Pancreas (tissue), 10 donors: ENCODE results near the gene MSX1. TPM values are rescaled to one million over a fixed set of nuclear protein-coding genes. Genes with fewer than 3 reads are reported as not detected.

Experiments
- ATAC-seq, 4 donors: fragments of 200-7000 bp; cut with Tn5 transposase; one replicate each; pipeline versions ENCODE4 v1.8.0 to v1.9.1; 2020; ENCODE audit warnings: mild to moderate bottlenecking in 4 of 4, moderate library complexity in 4 of 4
- DNase-seq, 6 donors: peaks; one replicate each; pipeline ENCODE4 v3.0.0-alpha.2; 2020
- FAIRE-seq: peaks from 2 replicates; lab custom pipeline; 2012; peaks lifted over from hg19 to GRCh38; lab: Jason Lieb, UNC
- H3K27ac ChIP-seq, 4 donors: fragments of 200-600 bp; sonication (generic); 1 replicate in 3 of 4; 2 replicates in 1 of 4; pipeline versions ENCODE4 v1.5.0 to v1.8.0; 2020
- H3K27me3 ChIP-seq, 4 donors: fragments of 200-600 bp; one replicate each; pipeline ENCODE4 v1.8.0; 2021
- H3K36me3 ChIP-seq, 3 donors: fragments of 200-600 bp; sonication (generic) in 1 of 3; one replicate each; pipeline versions ENCODE4 v1.5.0 to v1.8.0; 2020 to 2021
- H3K4me1 ChIP-seq, 3 donors: fragments of 200-600 bp; one replicate each; pipeline ENCODE4 v1.8.0; 2021
- H3K4me3 ChIP-seq, 4 donors: fragments of 200-600 bp; sonication (generic) in 2 of 4; one replicate each; pipeline versions ENCODE4 v1.5.0 to v1.8.0; 2020 to 2021
- H3K9me3 ChIP-seq, 4 donors: fragments of 200-600 bp; one replicate each; pipeline ENCODE4 v1.8.0; 2021
- WGBS, 2 donors: extraction: QIAGEN DNeasy Blood & Tissue Kit; methylation state at CpG; one replicate each; pipeline ENCODE4 v1.1.7; 2013; 5-methylcytosine and 5-hydroxymethylcytosine counted together
- intact Hi-C, 3 donors: fragments of 100-400 bp; cut with DNase I; formaldehyde crosslinking; loops; one replicate each; pipeline versions ENCODE4 v1.11.1 to v1.14.2; 2022
- polyA plus RNA-seq, 2 donors: library from polyadenylated mRNA; stranded (reverse); fragments of 200-250 nt; gene quantifications; one replicate each; pipeline ENCODE4 v1.2.3, GENCODE V29; 2013
- total RNA-seq, 6 donors: library from RNA; stranded (reverse); fragmentation: NEBNext Ultra II Directional in 4 of 6; extraction: Animal tissue kit (Norgen Biotek cat#: 25700) in 4 of 6; gene quantifications; one replicate each; pipeline versions ENCODE4 v1.2.1 to v1.2.4, GENCODE V29; 2021 to 2023
- TF ChIP-seq, protein P1 (sequence below), 4 donors: fragments of 200-600 bp; sonication (generic) in 3 of 4; IDR thresholded peaks; one replicate each; pipeline versions ENCODE4 v1.5.0 to v1.8.0; 2021; ENCODE audit warnings: antibody characterized with exemption in 4 of 4
- donor health status: healthy with polysubstance abuse.
- donor health status: DM: no; HTN: no; CAD: no; lungs with moderate emphysema.
- donor health status: DM: no; HTN: no; CAD: no.
- donor health status: control.
- donor health status: control.
- donor health status: Bipolar disorder and iron deficiency.
- donor health status: DM: yes; HTN: yes; CAD: no.
- donor health status: DM: no; HTN: no; CAD: no.
- donor health status: DM: no; HTN: no; CAD: no.
- donor health status: DM: yes; HTN: yes; CAD: no.

MSX1 gene
- total and polyA plus RNA-seq, 8 donors, result 0.51 to 2.7 (median 1.3) TPM

DNA sequence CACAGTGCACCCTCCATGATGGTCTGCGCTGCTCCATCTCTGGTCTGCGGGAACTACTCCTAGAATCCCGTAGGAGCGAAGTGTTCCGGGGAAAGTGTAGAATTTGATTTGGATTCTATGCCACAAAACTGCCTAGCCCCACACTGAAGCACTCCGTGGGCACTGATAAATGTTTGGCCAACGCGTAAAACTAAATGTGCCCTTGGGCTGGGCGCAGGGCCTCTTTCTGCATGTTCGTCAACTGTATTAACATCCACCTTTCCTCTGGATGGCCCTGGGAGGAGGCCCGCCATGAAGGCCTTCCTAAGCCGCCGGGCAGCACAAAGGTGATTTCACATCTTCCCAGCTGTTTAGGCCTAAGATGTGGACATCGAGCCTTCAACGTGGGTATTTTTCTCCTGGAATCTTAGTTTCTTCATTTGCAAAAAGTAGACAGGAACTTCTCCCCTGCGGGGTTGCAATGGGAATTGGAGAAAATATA, 2.6 kb downstream of the MSX1 start:
- Histone ChIP-seq H3K36me3 (no peaks in the 10 kb centered on the region), H3K27me3 (peaks cover 0 to 60% (median 15%) of the 10 kb centered on the region in 4 donors), H3K9me3 (no peaks in the 10 kb centered on the region), H3K4me3 (no peak overlapping the region), H3K4me1 (peaks cover 0 to 6% (median 0%) of the 10 kb centered on the region in 3 donors), H3K27ac (no peak overlapping the region)
- intact Hi-C loops, result no loop called here
- ATAC-seq, result no peak
- TF ChIP-seq, protein P1, sequence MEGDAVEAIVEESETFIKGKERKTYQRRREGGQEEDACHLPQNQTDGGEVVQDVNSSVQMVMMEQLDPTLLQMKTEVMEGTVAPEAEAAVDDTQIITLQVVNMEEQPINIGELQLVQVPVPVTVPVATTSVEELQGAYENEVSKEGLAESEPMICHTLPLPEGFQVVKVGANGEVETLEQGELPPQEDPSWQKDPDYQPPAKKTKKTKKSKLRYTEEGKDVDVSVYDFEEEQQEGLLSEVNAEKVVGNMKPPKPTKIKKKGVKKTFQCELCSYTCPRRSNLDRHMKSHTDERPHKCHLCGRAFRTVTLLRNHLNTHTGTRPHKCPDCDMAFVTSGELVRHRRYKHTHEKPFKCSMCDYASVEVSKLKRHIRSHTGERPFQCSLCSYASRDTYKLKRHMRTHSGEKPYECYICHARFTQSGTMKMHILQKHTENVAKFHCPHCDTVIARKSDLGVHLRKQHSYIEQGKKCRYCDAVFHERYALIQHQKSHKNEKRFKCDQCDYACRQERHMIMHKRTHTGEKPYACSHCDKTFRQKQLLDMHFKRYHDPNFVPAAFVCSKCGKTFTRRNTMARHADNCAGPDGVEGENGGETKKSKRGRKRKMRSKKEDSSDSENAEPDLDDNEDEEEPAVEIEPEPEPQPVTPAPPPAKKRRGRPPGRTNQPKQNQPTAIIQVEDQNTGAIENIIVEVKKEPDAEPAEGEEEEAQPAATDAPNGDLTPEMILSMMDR (IDR thresholded peaks at IDR 0.05), result no peak
- 35% methylated on average over 16 of the region's 16 CpGs for WGBS, 2 donors
- no peak for FAIRE-seq
- DNase-seq, result no peak

DNA sequence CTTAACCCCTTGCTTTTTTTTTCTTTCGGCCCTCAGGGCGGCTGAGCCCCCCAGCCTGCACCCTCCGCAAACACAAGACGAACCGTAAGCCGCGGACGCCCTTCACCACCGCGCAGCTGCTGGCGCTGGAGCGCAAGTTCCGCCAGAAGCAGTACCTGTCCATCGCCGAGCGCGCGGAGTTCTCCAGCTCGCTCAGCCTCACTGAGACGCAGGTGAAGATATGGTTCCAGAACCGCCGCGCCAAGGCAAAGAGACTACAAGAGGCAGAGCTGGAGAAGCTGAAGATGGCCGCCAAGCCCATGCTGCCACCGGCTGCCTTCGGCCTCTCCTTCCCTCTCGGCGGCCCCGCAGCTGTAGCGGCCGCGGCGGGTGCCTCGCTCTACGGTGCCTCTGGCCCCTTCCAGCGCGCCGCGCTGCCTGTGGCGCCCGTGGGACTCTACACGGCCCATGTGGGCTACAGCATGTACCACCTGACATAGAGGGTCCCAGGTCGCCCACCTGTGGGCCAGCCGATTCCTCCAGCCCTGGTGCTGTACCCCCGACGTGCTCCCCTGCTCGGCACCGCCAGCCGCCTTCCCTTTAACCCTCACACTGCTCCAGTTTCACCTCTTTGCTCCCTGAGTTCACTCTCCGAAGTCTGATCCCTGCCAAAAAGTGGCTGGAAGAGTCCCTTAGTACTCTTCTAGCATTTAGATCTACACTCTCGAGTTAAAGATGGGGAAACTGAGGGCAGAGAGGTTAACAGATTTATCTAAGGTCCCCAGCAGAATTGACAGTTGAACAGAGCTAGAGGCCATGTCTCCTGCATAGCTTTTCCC, 3.4 kb downstream of the MSX1 start:
- ATAC-seq (no peak), FAIRE-seq (no peak), DNase-seq (no peak)
- Histone ChIP-seq H3K27me3 (peaks cover 0 to 57% (median 14%) of the 10 kb centered on the region in 4 donors), H3K4me3 (no peak overlapping the region), H3K9me3 (no peaks in the 10 kb centered on the region), H3K4me1 (peaks cover 0 to 6% (median 0%) of the 10 kb centered on the region in 3 donors), H3K36me3 (no peaks in the 10 kb centered on the region), H3K27ac (no peak overlapping the region)
- intact Hi-C loops, result no loop called here
- 30 to 37% methylated on average over 43 to 51 of the region's 51 CpGs for WGBS, 2 donors
- TF ChIP-seq, protein P1 (IDR thresholded peaks at IDR 0.05), result no peak

DNA sequence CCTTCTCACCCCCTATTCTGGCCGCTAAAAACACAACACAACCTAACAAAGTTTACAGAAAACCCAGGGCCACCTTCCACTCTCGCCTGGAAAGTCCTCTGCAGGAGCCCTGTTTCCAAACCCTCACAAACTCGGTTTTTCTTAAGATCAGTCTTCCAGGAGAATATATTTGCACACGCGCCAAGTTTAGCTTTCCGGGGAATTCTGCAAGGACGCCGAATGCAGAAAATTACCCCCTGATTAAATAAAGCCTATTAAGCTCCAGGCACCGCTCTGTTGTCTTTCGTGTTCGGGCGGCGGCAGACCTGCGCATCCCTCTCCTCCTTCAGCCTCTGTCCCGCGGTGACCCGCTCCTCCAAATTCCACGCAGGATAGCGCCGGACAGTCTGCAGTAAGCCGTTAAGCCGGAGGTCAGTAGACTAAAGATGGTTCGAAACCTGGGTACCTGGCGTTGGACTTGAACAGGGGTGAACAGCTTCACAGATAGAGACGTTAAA, 5.0 kb downstream of the MSX1 start:
- Histone ChIP-seq H3K4me3 (no peak overlapping the region), H3K36me3 (no peaks in the 10 kb centered on the region), H3K4me1 (peaks cover 0 to 6% (median 0%) of the 10 kb centered on the region in 3 donors), H3K9me3 (no peaks in the 10 kb centered on the region), H3K27ac (no peak overlapping the region), H3K27me3 (peaks cover 0 to 61% (median 15%) of the 10 kb centered on the region in 4 donors)
- DNase-seq (no peak), ATAC-seq (no peak), FAIRE-seq (no peak)
- intact Hi-C loops, result no loop called here
- WGBS, 2 donors, result 11% methylated on average over 25 of the region's 25 CpGs
- TF ChIP-seq, protein P1 (IDR thresholded peaks at IDR 0.05), result no peak

DNA sequence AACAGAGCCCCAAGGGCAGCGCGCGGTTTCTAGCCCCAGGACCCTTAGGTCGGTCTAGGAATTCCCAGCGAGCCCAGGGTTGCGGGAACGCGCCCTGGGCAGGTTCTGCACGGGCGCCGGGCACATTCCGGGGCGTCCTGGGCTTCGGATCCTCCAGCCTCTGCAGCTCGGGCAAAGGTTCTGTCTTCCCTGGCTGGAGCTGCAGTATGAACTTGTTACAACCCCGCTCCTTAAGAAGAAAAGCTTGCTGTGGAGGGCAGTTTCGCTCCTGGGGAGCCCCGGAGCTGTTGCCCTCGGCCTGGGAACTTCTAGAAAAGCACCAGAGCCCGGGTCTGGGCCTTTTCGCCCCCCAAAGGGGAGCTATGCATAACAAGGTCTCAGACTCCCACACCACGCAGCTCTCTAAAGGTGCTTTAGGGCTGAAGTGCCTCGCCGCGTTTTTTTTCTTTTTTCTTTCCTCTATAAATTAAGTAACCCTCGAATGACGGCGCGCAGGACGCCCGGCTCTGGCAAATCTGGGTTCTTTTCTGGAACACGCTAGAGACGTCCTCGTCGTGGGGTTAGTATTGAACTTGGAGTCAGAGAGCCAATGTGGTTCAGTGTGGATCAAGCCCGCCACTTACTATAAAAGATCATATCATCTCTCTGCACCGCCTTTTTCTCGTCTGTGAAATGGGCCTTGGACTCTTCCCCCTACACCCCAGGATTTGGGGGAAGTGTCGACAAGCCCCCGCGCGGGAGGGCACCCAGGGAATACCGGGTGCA, 5.7 kb downstream of the MSX1 start:
- ATAC-seq (no peak), DNase-seq (no peak), FAIRE-seq (no peak)
- intact Hi-C loops, result no loop called here
- WGBS, 2 donors, result 9 to 16% methylated on average over 43 of the region's 43 CpGs
- Histone ChIP-seq H3K27ac (no peak overlapping the region), H3K27me3 (peaks cover 0 to 65% (median 15%) of the 10 kb centered on the region in 4 donors), H3K4me1 (peaks cover 0 to 6% (median 0%) of the 10 kb centered on the region in 3 donors), H3K4me3 (no peak overlapping the region), H3K9me3 (no peaks in the 10 kb centered on the region), H3K36me3 (no peaks in the 10 kb centered on the region)
- TF ChIP-seq, protein P1 (IDR thresholded peaks at IDR 0.05), result no peak
